Measurements from ENCODE around the gene PDIA5.

The PDIA5 gene

GRCh38 chr3:123072152-123072551, 5.3 kb downstream of the PDIA5 start:
- TF ChIP-seq, protein P1, sequence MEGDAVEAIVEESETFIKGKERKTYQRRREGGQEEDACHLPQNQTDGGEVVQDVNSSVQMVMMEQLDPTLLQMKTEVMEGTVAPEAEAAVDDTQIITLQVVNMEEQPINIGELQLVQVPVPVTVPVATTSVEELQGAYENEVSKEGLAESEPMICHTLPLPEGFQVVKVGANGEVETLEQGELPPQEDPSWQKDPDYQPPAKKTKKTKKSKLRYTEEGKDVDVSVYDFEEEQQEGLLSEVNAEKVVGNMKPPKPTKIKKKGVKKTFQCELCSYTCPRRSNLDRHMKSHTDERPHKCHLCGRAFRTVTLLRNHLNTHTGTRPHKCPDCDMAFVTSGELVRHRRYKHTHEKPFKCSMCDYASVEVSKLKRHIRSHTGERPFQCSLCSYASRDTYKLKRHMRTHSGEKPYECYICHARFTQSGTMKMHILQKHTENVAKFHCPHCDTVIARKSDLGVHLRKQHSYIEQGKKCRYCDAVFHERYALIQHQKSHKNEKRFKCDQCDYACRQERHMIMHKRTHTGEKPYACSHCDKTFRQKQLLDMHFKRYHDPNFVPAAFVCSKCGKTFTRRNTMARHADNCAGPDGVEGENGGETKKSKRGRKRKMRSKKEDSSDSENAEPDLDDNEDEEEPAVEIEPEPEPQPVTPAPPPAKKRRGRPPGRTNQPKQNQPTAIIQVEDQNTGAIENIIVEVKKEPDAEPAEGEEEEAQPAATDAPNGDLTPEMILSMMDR (conservative IDR thresholded peaks at IDR 0.05; ENCODE audit: control insufficient read depth, insufficient read depth, low read depth, low read length): no peak
- no peak for DNase-seq (ENCODE audit: low read depth)
- no peak overlapping the region for H3K4me3 ChIP-seq (ENCODE audit: control insufficient read depth, low read depth, low read length)

DNA sequence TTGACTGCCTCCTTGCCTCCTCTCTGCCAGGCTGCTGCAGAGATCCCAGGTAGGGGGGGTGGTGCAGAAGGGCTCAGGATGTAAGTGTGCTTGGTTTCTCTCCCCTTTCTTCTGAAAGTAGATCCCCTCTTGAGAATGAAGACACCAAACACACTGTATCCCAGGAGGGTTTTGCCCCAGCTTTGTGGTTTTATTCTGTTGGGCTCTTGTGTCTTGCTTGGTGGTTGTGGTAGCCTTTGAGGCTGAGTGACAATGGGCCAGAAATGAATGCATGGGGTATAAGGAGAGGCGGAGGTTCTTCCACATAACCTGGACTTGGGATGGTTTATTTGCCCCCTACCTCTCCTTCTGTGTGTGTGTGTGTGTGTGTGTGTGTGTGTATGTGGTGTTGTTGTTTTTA, 5.7 kb downstream of the PDIA5 start:
- no peak for DNase-seq (ENCODE audit: low read depth)
- TF ChIP-seq, protein P1 (conservative IDR thresholded peaks at IDR 0.05; ENCODE audit: control insufficient read depth, insufficient read depth, low read depth, low read length): no peak
- no peak overlapping the region for H3K4me3 ChIP-seq (ENCODE audit: control insufficient read depth, low read depth, low read length)

- TF ChIP-seq, protein P1 (conservative IDR thresholded peaks at IDR 0.05; ENCODE audit: control insufficient read depth, insufficient read depth, low read depth, low read length): no peak
Measured at GRCh38 chr3:123075359-123075758, 8.5 kb downstream of the PDIA5 start.

DNA sequence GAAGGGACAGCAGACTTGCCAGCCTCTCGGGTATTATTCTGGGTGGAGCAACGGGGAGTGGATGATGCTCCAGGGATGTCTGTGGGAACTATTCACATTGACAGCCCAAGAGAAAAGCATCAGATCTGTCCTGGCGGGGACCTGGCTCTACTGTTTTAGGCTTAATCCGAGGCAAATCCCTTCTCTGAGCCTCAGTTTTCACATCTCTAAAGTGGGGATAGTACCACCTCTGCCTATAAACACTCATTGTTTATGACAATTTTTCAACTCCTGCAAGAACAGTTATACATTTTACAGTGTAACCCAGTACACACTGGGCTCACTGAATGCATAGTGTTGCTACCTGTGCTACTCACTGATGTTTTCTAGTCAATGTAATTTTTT, 9.3 kb downstream of the PDIA5 start:
- no peak overlapping the region for H3K4me3 ChIP-seq (ENCODE audit: control insufficient read depth, low read depth, low read length)
- TF ChIP-seq, protein P1 (conservative IDR thresholded peaks at IDR 0.05; ENCODE audit: control insufficient read depth, insufficient read depth, low read depth, low read length): no peak
- DNase-seq (ENCODE audit: low read depth): no peak

More at GRCh38 chr3:123075359-123075758, 8.5 kb downstream of the PDIA5 start:
- DNase-seq (ENCODE audit: low read depth): peak; percentile 47
- no peak overlapping the region for H3K4me3 ChIP-seq (ENCODE audit: control insufficient read depth, low read depth, low read length)

DNA sequence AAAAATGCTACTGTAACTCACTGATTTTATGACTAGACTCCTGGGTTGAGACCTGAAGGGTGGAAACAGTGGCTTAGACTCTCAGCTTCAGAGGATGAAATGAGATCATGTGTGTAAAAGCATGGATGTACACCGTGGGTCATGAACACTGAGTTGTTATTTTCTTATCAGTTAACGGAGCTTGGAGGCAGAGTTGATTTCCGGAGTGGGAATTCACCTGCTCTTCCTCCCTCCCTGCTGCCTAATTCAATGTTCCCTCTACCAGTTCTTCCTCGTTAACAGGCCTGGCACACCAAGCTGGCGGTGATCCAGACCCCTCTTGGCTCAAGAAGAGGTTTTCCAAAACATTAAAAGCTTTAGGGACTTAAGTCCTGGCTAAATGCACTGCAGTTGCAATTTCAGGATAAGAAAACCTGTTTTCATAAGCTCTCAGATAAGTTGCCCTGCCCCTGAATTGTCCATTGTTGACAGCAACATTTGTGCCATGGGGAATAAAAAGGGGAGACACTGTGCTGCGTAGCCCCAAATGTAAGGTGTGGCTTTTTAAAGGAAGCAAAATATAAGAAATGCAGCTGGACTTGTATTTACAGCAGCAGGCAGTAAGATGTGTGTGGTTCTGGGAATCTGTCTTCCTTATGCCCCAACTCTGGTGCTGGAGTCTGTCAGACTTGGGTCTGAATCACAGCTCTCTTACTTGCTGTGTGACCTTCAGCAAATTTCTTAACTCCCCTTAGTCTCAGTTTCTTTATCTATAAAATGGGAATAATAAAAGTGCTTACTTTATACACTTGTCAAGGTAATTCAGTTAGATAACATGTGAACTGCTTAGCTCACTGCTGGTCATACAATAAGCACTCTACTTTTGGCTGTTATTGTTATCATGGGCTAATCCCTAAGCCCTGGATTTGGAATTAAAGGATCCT, 9.9 kb downstream of the PDIA5 start:
- TF ChIP-seq, protein P1 (conservative IDR thresholded peaks at IDR 0.05; ENCODE audit: control insufficient read depth, insufficient read depth, low read depth, low read length): no peak
- H3K4me3 ChIP-seq (ENCODE audit: control insufficient read depth, low read depth, low read length): no peak overlapping the region
- DNase-seq (ENCODE audit: low read depth): no peak

DNA sequence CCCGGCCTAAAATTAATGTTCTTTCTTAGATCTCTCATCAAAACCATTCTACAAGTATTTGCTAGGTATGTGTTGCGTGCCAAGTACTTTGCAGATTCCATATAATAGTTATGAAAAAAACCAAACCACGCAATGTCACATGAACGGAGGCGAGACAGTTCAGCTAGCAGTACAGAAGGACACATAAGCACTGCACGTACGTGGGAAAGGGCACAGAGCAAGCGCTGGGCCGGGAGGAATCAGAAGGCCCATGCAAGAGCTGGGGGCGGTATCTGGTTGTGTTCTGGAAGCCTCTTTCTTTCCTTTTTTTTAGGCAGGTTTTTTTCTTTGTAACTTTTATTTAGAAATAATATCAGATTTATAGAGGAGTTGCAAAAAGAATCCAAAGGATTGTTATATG, 11.3 kb downstream of the PDIA5 start:
- no peak overlapping the region for H3K4me3 ChIP-seq (ENCODE audit: control insufficient read depth, low read depth, low read length)
- no peak for DNase-seq (ENCODE audit: low read depth)
- TF ChIP-seq, protein P1 (conservative IDR thresholded peaks at IDR 0.05; ENCODE audit: control insufficient read depth, insufficient read depth, low read depth, low read length): no peak

Data from fibroblast of mammary gland (primary cell).